Esophagus muscularis mucosa (tissue), 4 donors: ENCODE data around the gene CXADR. TPM values are rescaled to one million over a fixed set of nuclear protein-coding genes. Genes with fewer than 3 reads are reported as not detected.

Experiments used
- DNase-seq: peaks from one replicate; pipeline ENCODE4 v3.0.0-alpha.2; 2017; ENCODE audit errors: extremely low spot score
- H3K27ac ChIP-seq, 4 donors: fragments of 200-600 bp; sonication (generic); replicated peaks in 1 of 4; 1 replicate in 3 of 4; 2 replicates in 1 of 4; pipeline ENCODE4 v1.5.1; 2016 to 2019; ENCODE audit warnings: mild to moderate bottlenecking in 1 of 4
- H3K27me3 ChIP-seq, 4 donors: fragments of 200-600 bp; sonication (generic); one replicate each; pipeline versions ENCODE4 v1.5.1 to v1.6.0; 2016 to 2019
- H3K36me3 ChIP-seq, 4 donors: fragments of 200-600 bp; sonication (generic); one replicate each; pipeline ENCODE4 v1.5.1; 2016 to 2019
- H3K4me1 ChIP-seq, 4 donors: fragments of 200-600 bp; sonication (generic); one replicate each; pipeline ENCODE4 v1.5.1; 2016 to 2019
- H3K4me3 ChIP-seq, 4 donors: fragments of 200-600 bp; sonication (generic); 1 replicate in 2 of 4; 2 replicates in 2 of 4; pipeline ENCODE4 v1.5.1; 2016 to 2019; ENCODE audit warnings: mild to moderate bottlenecking in 4 of 4, moderate library complexity in 1 of 4
- H3K9me3 ChIP-seq, 4 donors: fragments of 200-600 bp; sonication (generic); 1 replicate in 3 of 4; 2 replicates in 1 of 4; pipeline ENCODE4 v1.5.1; 2016 to 2019
- EP300 ChIP-seq: sonication (generic); formaldehyde crosslinking; IDR thresholded peaks from one replicate; pipeline ENCODE4 v1.6.1; 2017; ENCODE audit warnings: antibody characterized with exemption
- POLR2A ChIP-seq: fragments of 450-650 bp; IDR thresholded peaks from one replicate; pipeline ENCODE4 v1.6.1; 2017; ENCODE audit warnings: antibody characterized with exemption, moderate library complexity, mild to moderate bottlenecking, low read depth
- POLR2AphosphoS5 ChIP-seq, 2 donors: sonication (generic); formaldehyde crosslinking; IDR thresholded peaks; one replicate each; pipeline ENCODE4 v1.6.1; 2017; ENCODE audit warnings: antibody characterized with exemption in 2 of 2
- WGBS: methylation state at CpG from one replicate; pipeline ENCODE4 v1.1.5; 2018; 5-methylcytosine and 5-hydroxymethylcytosine counted together
- intact Hi-C: fragments of 100-400 bp; cut with DNase I; formaldehyde crosslinking; loops from one replicate; pipeline ENCODE4 v1.15.1; 2023
- total RNA-seq, 4 donors: library from RNA; depleted of rRNA; stranded (reverse); fragments of >200 nt; gene quantifications; one replicate each; pipeline versions ENCODE4 v1.1.0 to v1.2.1, GENCODE V29; 2016
- TF ChIP-seq, protein P1 (sequence below), 3 experiments: fragments of 200-600 bp in 2 of 3; fragments of 450-650 bp in 1 of 3; sonication (generic) in 2 of 3; IDR thresholded peaks; one replicate each; pipeline ENCODE4 v1.5.1; 2017 to 2019; ENCODE audit warnings: antibody characterized with exemption in 3 of 3, mild to moderate bottlenecking in 2 of 3, moderate library complexity in 1 of 3

The CXADR gene
- total RNA-seq, 4 donors from 2014 or later, result 0.33 to 1.4 (median 0.82) TPM

DNA sequence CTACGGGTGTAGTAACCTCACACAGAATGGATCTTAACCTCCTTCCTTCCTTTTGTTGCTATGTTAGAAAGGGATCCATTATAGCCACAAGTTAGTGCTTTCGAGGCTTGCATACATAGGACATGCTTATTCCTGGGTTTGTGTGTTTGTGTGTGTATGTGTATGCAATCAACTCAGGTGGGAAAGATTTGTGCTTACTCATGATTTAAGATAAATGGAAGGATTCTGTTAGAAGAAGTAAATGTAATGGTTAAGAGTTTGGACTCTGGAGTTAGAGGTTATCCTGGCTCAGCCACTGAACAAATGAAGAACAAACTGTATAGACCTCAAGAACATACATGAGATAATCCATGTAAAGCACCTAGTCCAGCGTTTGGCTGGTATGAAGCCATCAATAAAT is 71.1 kb downstream of the CXADR start:
- no peaks in the 10 kb centered on the region for H3K9me3 ChIP-seq
- H3K27ac ChIP-seq, result no peak overlapping the region
- DNase-seq, result no peak
- 81% methylated on average over 3 of the region's 3 CpGs for WGBS
- H3K36me3 ChIP-seq, result no peaks in the 10 kb centered on the region
- intact Hi-C loops, result loop anchor here (2.0 kb wide), 1 partner anchor 197 kb away; no protein-coding TSS in a partner anchor
- TF ChIP-seq POLR2AphosphoS5 (IDR thresholded peaks at IDR 0.05), result no peak
- no peak for TF ChIP-seq EP300
- TF ChIP-seq, protein P1, sequence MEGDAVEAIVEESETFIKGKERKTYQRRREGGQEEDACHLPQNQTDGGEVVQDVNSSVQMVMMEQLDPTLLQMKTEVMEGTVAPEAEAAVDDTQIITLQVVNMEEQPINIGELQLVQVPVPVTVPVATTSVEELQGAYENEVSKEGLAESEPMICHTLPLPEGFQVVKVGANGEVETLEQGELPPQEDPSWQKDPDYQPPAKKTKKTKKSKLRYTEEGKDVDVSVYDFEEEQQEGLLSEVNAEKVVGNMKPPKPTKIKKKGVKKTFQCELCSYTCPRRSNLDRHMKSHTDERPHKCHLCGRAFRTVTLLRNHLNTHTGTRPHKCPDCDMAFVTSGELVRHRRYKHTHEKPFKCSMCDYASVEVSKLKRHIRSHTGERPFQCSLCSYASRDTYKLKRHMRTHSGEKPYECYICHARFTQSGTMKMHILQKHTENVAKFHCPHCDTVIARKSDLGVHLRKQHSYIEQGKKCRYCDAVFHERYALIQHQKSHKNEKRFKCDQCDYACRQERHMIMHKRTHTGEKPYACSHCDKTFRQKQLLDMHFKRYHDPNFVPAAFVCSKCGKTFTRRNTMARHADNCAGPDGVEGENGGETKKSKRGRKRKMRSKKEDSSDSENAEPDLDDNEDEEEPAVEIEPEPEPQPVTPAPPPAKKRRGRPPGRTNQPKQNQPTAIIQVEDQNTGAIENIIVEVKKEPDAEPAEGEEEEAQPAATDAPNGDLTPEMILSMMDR (IDR thresholded peaks at IDR 0.05), result no peak
- TF ChIP-seq POLR2A, result no peak
- H3K4me1 ChIP-seq, result no peaks in the 10 kb centered on the region
- no peaks in the 10 kb centered on the region for H3K27me3 ChIP-seq
- H3K4me3 ChIP-seq, result no peak overlapping the region

DNA sequence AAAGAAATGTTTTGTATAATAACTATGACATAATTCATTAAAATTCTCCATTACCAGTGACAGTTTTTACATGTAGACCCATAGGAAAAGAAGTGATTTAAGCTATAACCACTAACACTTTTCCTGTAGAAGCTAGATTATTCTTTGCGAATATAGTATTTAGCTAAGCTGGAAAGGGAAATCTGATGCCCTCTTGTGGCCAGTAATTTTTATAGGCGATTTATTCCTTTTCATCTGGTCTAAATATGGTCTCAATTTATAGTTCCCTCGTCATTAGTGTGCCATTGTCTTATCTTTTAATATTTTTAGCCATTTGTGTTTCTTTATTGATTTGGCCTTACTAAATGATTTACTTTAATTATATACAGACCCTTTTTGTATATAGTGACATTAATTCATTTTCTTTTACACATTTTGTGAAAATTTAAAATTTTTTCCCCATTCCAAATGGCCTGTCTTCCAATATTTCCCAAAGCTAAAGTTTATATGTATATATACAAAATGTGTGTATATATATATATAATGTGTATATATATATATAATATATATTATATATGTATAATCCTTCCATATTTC is 73.1 kb downstream of the CXADR start:
- Histone ChIP-seq H3K27ac (no peak overlapping the region), H3K9me3 (no peaks in the 10 kb centered on the region), H3K36me3 (no peaks in the 10 kb centered on the region), H3K27me3 (no peaks in the 10 kb centered on the region), H3K4me1 (no peaks in the 10 kb centered on the region), H3K4me3 (no peak overlapping the region)
- no peak for TF ChIP-seq EP300
- TF ChIP-seq, protein P1 (IDR thresholded peaks at IDR 0.05), result peak; percentile 52 to 66 (median 65)
- intact Hi-C loops, result loop anchor here (2.0 kb wide), 1 partner anchor 199 kb away; no protein-coding TSS in a partner anchor
- no peak for DNase-seq
- WGBS, result 6% methylated on average over 3 of the region's 3 CpGs

DNA sequence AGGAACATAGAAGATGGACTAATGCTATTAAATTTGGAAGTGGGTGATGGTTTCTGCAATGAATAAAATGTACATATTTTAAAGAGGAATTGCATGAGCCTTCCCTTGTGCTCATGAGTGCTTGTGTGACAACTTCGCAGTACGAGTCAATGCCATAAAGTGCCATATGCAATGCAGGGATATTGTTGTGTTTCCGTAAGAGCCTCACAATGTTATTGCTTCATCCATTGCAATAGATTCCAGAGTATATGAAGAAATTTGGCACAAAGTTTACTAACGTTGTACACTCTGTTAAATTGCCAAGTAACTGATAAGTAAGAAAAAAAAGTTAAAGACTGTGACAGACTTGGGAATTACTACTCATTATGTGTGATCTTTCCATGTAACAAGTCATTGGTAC is 77.6 kb downstream of the CXADR start:
- peaks cover 5 to 28% (median 14%) of the 10 kb centered on the region in 4 donors for H3K36me3 ChIP-seq
- TF ChIP-seq POLR2A, result no peak
- TF ChIP-seq, protein P1 (IDR thresholded peaks at IDR 0.05), result no peak
- no peak for TF ChIP-seq EP300
- TF ChIP-seq POLR2AphosphoS5 (IDR thresholded peaks at IDR 0.05), result no peak
- WGBS, result 85% methylated on average over 4 of the region's 4 CpGs
- H3K27me3 ChIP-seq, result no peaks in the 10 kb centered on the region
- H3K9me3 ChIP-seq, result no peaks in the 10 kb centered on the region
- no peak overlapping the region for H3K27ac ChIP-seq
- H3K4me1 ChIP-seq, result no peaks in the 10 kb centered on the region
- H3K4me3 ChIP-seq, result no peak overlapping the region
- no peak for DNase-seq
- intact Hi-C loops, result no loop called here

DNA sequence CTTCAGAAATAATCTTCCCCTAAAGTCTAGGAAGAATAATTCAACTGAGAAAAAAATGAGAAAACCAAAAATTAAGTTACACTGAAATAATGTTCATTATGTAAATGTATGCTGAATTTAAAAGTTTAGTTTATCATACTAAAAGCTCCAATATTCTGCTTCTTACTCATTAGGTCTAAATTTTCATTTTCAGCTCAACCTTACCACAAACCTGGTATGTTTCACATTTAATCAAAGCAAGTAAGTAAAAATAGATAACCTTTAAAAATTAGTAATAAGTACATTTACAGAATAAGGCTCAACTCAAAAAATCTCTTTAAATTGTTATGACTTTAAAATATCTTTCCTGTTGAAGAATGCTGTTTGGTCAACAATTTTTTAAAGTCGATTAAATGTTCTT is 84.8 kb downstream of the CXADR start:
- 90% methylated on average over 1 of the region's 1 CpG for WGBS
- H3K36me3 ChIP-seq, result peaks cover 5 to 85% (median 38%) of the 10 kb centered on the region in 4 donors

DNA sequence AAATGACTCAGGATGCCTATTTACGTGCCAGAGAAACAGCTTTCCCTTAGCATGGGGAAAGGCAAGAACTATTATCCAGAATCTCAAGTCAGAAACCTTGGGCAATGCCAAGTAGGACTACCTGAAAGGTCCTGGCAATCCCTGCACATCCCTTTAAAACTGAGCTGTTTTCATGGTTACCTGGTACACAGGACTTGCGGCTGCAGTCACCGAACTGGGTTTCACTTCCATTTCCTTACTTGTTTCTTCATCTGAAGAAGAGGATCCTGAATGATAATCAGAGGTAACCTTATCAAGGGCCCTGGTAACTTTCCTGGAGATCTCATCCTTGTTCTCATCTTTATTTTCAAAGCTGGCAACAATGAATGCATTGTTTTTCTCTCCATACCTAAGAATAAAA is 85.6 kb downstream of the CXADR start:
- H3K9me3 ChIP-seq, result no peaks in the 10 kb centered on the region
- DNase-seq, result no peak
- no peaks in the 10 kb centered on the region for H3K4me1 ChIP-seq
- intact Hi-C loops, result no loop called here
- no peak overlapping the region for H3K27ac ChIP-seq
- TF ChIP-seq POLR2AphosphoS5 (IDR thresholded peaks at IDR 0.05), result no peak
- TF ChIP-seq, protein P1 (IDR thresholded peaks at IDR 0.05), result no peak
- TF ChIP-seq POLR2A, result no peak
- TF ChIP-seq EP300, result no peak
- peaks cover 7 to 85% (median 40%) of the 10 kb centered on the region in 4 donors for H3K36me3 ChIP-seq
- H3K4me3 ChIP-seq, result no peak overlapping the region
- WGBS, result 93% methylated on average over 3 of the region's 3 CpGs
- no peaks in the 10 kb centered on the region for H3K27me3 ChIP-seq

More for the DNA sequence above, 84.8 kb downstream of the CXADR start:
- TF ChIP-seq EP300 (no peak), POLR2AphosphoS5 (IDR thresholded peaks at IDR 0.05) (no peak)
- Histone ChIP-seq H3K4me1 (no peaks in the 10 kb centered on the region), H3K27me3 (no peaks in the 10 kb centered on the region), H3K27ac (no peak overlapping the region), H3K4me3 (no peak overlapping the region), H3K9me3 (no peaks in the 10 kb centered on the region)
- no peak for DNase-seq
- intact Hi-C loops, result no loop called here
